Body of pancreas (tissue), 4 donors: ENCODE measurements around the gene LYRM1.

Experiments
- POLR2A ChIP-seq, 3 donors: fragments of 450-650 bp; IDR thresholded peaks; one replicate each; pipeline ENCODE4 v1.6.1; 2016; ENCODE audit warnings: antibody characterized with exemption in 3 of 3, mild to moderate bottlenecking in 2 of 3
- TF ChIP-seq, protein P1 (sequence below), 7 experiments: fragments of 450-650 bp in 4 of 7; fragments of 200-600 bp in 3 of 7; sonication (generic) in 3 of 7; IDR thresholded peaks; one replicate each; pipeline ENCODE4 v1.5.1; 2016 to 2019; ENCODE audit warnings: antibody characterized with exemption in 7 of 7

DNA sequence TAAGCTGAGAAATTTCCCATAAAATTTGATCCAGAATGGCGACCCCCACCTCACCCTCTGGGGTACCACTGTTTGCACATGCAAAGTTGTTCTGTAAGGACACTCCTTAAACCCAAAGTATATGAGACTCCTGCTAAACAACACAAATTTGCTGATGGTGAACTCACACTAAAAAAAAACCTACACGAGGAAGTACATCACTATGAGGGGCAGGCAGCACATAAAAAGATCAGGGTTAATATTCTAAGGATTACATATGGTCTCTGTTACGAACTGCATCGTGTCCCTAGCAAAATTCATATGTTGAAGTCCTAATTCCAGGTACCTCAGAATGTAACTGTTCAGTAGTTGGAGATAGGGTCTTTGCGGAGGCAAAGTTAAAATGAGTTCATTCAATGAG lies 60.3 kb downstream of the LYRM1 start:
- TF ChIP-seq, protein P1, sequence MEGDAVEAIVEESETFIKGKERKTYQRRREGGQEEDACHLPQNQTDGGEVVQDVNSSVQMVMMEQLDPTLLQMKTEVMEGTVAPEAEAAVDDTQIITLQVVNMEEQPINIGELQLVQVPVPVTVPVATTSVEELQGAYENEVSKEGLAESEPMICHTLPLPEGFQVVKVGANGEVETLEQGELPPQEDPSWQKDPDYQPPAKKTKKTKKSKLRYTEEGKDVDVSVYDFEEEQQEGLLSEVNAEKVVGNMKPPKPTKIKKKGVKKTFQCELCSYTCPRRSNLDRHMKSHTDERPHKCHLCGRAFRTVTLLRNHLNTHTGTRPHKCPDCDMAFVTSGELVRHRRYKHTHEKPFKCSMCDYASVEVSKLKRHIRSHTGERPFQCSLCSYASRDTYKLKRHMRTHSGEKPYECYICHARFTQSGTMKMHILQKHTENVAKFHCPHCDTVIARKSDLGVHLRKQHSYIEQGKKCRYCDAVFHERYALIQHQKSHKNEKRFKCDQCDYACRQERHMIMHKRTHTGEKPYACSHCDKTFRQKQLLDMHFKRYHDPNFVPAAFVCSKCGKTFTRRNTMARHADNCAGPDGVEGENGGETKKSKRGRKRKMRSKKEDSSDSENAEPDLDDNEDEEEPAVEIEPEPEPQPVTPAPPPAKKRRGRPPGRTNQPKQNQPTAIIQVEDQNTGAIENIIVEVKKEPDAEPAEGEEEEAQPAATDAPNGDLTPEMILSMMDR (IDR thresholded peaks at IDR 0.05) = no peak
- no peak for TF ChIP-seq POLR2A (IDR thresholded peaks at IDR 0.05)
